GM23248 (cell line): Measurements from ENCODE around the gene NACC1. TPM values are rescaled to one million over a fixed set of nuclear protein-coding genes. Genes with fewer than 3 reads are reported as not detected.

ENCODE experiments used
- DNase-seq: peaks from one replicate; pipeline ENCODE4 v3.0.0-alpha.2; 2015
- H2AFZ ChIP-seq: fragments of 200-600 bp; sonication (generic); 2 replicates; pipeline ENCODE4 v1.6.1; 2016; ENCODE audit warnings: antibody characterized with exemption
- H3F3A ChIP-seq: fragments of 200-600 bp; sonication (generic); 2 replicates; pipeline ENCODE4 v1.6.1; 2016; ENCODE audit warnings: mild to moderate bottlenecking, antibody characterized with exemption, mixed run types; ENCODE audit not compliant: insufficient read depth
- H3K27ac ChIP-seq: fragments of 200-600 bp; sonication (generic); 2 replicates; pipeline ENCODE4 v1.5.1; 2016; ENCODE audit warnings: mild to moderate bottlenecking
- H3K27me3 ChIP-seq: fragments of 200-600 bp; sonication (generic); replicated peaks from 2 replicates; pipeline ENCODE4 v1.6.1; 2016; ENCODE audit warnings: mild to moderate bottlenecking; ENCODE audit not compliant: insufficient read depth
- H3K36me3 ChIP-seq: fragments of 200-600 bp; sonication (generic); 2 replicates; pipeline ENCODE4 v1.6.1; 2016; ENCODE audit warnings: low read depth, mild to moderate bottlenecking
- H3K4me1 ChIP-seq: fragments of 200-600 bp; sonication (generic); 2 replicates; pipeline ENCODE4 v1.6.1; 2016; ENCODE audit warnings: mild to moderate bottlenecking; ENCODE audit not compliant: insufficient read depth
- H3K4me2 ChIP-seq: fragments of 200-600 bp; sonication (generic); one replicate; pipeline ENCODE4 v1.6.1; 2016; ENCODE audit warnings: mild to moderate bottlenecking; ENCODE audit not compliant: unreplicated experiment
- H3K4me3 ChIP-seq: fragments of 200-600 bp; sonication (generic); 2 replicates; pipeline ENCODE4 v1.5.1; 2016; ENCODE audit warnings: mild to moderate bottlenecking
- H3K79me2 ChIP-seq: fragments of 200-600 bp; sonication (generic); 2 replicates; pipeline ENCODE4 v1.6.1; 2016; ENCODE audit warnings: mild to moderate bottlenecking; ENCODE audit not compliant: insufficient read depth
- H3K9ac ChIP-seq: fragments of 200-600 bp; sonication (generic); 2 replicates; pipeline ENCODE4 v1.6.1; 2016; ENCODE audit warnings: mild to moderate bottlenecking
- H3K9me2 ChIP-seq: fragments of 200-600 bp; sonication (generic); 2 replicates; pipeline ENCODE4 v1.6.1; 2016; ENCODE audit warnings: mixed run types, mild to moderate bottlenecking, moderate library complexity; ENCODE audit not compliant: insufficient read depth
- H3K9me3 ChIP-seq: fragments of 200-600 bp; sonication (generic); one replicate; pipeline ENCODE4 v1.6.1; 2017; ENCODE audit warnings: low read depth
- H4K20me1 ChIP-seq: fragments of 200-600 bp; sonication (generic); 2 replicates; pipeline ENCODE4 v1.6.0; 2016; ENCODE audit not compliant: insufficient read depth
- EZH2 ChIP-seq: fragments of 200-600 bp; sonication (generic); IDR thresholded peaks from 2 replicates; pipeline ENCODE4 v1.6.1; 2018; ENCODE audit warnings: antibody characterized with exemption, mild to moderate bottlenecking; ENCODE audit not compliant: insufficient read depth, poor library complexity, severe bottlenecking
- EZH2phosphoT487 ChIP-seq: fragments of 200-600 bp; sonication (generic); IDR thresholded peaks from 2 replicates; pipeline ENCODE4 v1.6.1; 2018; ENCODE audit warnings: antibody characterized with exemption, moderate library complexity, mild to moderate bottlenecking, low read depth; ENCODE audit not compliant: insufficient read depth
- WGBS, 2 experiments: methylation state at CpG; one replicate each; pipeline ENCODE4 v1.1.6; 2015 to 2017; ENCODE audit warnings: low lambda C conversion rate in 2 of 2, low coverage in 1 of 2; ENCODE audit errors: missing lambda C conversion rate in 2 of 2; 5-methylcytosine and 5-hydroxymethylcytosine counted together
- in situ Hi-C: fragments of 300-500 bp; cut with MboI; formaldehyde crosslinking; loops from 2 replicates; pipeline ENCODE4 v1.15.0; 2020
- polyA plus RNA-seq: library from polyadenylated mRNA; unstranded; fragments of >200 nt; fragmentation: Nextera tagmentation; extraction: Ambion mirVana; gene quantifications from 2 replicates; pipeline ENCODE4 v1.2.1, GENCODE V29; 2016
- total RNA-seq: library from RNA; depleted of rRNA; stranded (reverse); fragments of >200 nt; shearing (Covaris generic); gene quantifications from 2 replicates; pipeline ENCODE4 v1.2.3, GENCODE V29; 2014

Gene NACC1
- total and polyA plus RNA-seq, 2 experiments from 2014 or later = 1.4 to 104 TPM

GRCh38 chr19:13083627-13084026 is 34.4 kb upstream of the NACC1 start:
- H2AFZ ChIP-seq = no peak overlapping the region
- in situ Hi-C loops = no loop called here
- 70 to 76% methylated on average over 8 to 9 of the region's 9 CpGs for WGBS, 2 experiments
- peaks cover 30% of the 10 kb centered on the region for H3K36me3 ChIP-seq
- peaks cover 75% of the 10 kb centered on the region for H3K79me2 ChIP-seq
- no peak overlapping the region for H3K4me2 ChIP-seq
- H3K27ac ChIP-seq = no peak overlapping the region
- H3K9me2 ChIP-seq = no peaks in the 10 kb centered on the region
- H3K27me3 ChIP-seq = no peaks in the 10 kb centered on the region
- TF ChIP-seq EZH2 (no peak), EZH2phosphoT487 (no peak)
- peaks cover 15% of the 10 kb centered on the region; the same call in 1 of the 2 replicates for H3F3A ChIP-seq
- no peak for DNase-seq
- no peak overlapping the region for H3K4me3 ChIP-seq
- H3K9ac ChIP-seq = no peak overlapping the region
- no peaks in the 10 kb centered on the region for H4K20me1 ChIP-seq
- H3K4me1 ChIP-seq = peaks cover 12% of the 10 kb centered on the region
- no peaks in the 10 kb centered on the region for H3K9me3 ChIP-seq

GRCh38 chr19:13085666-13086065 is 32.4 kb upstream of the NACC1 start:
- H3K9me2 ChIP-seq = no peaks in the 10 kb centered on the region
- no peak for DNase-seq
- no peaks in the 10 kb centered on the region for H3K27me3 ChIP-seq
- peaks cover 2% of the 10 kb centered on the region for H3K4me1 ChIP-seq
- no peak overlapping the region for H3K9ac ChIP-seq
- H2AFZ ChIP-seq = no peak overlapping the region
- 29 to 32% methylated on average over 7 of the region's 7 CpGs for WGBS, 2 experiments
- peaks cover 22% of the 10 kb centered on the region for H3K36me3 ChIP-seq
- peaks cover 15% of the 10 kb centered on the region; the same call in 1 of the 2 replicates for H3F3A ChIP-seq
- H3K9me3 ChIP-seq = no peaks in the 10 kb centered on the region
- in situ Hi-C loops = no loop called here
- TF ChIP-seq EZH2phosphoT487 (no peak), EZH2 (no peak)
- no peak overlapping the region for H3K27ac ChIP-seq
- H3K4me2 ChIP-seq = no peak overlapping the region
- peaks cover 61% of the 10 kb centered on the region for H3K79me2 ChIP-seq
- no peak overlapping the region for H3K4me3 ChIP-seq
- H4K20me1 ChIP-seq = no peaks in the 10 kb centered on the region

- Histone ChIP-seq H3K9ac (0 out of 2 replicates have a peak overlapping the region, but pooled peaks have one; percentile 3), H4K20me1 (no peaks in the 10 kb centered on the region), H3K79me2 (peaks cover 55% of the 10 kb centered on the region), H3K4me2 (no peak overlapping the region), H3K9me3 (no peaks in the 10 kb centered on the region), H3K27ac (no peak overlapping the region), H3K4me3 (no peak overlapping the region), H3K27me3 (no peaks in the 10 kb centered on the region), H3K36me3 (peaks cover 22% of the 10 kb centered on the region), H3K9me2 (no peaks in the 10 kb centered on the region), H2AFZ (no peak overlapping the region), H3F3A (peaks cover 15% of the 10 kb centered on the region; the same call in 1 of the 2 replicates), H3K4me1 (peaks cover 9% of the 10 kb centered on the region)
- no peak for DNase-seq
- TF ChIP-seq EZH2 (no peak), EZH2phosphoT487 (no peak)
- 75 to 86% methylated on average over 2 of the region's 2 CpGs for WGBS, 2 experiments
- in situ Hi-C loops = no loop called here
Observed at GRCh38 chr19:13086341-13086740, 31.7 kb upstream of the NACC1 start.

- H3K9me2 ChIP-seq = no peaks in the 10 kb centered on the region
- H4K20me1 ChIP-seq = no peaks in the 10 kb centered on the region
- no peak overlapping the region for H3K9ac ChIP-seq
- H3K27ac ChIP-seq = no peak overlapping the region
- no peaks in the 10 kb centered on the region for H3K27me3 ChIP-seq
- peaks cover 50% of the 10 kb centered on the region for H3K79me2 ChIP-seq
- H3F3A ChIP-seq = peaks cover 23% of the 10 kb centered on the region
- H3K4me2 ChIP-seq = no peak overlapping the region
- TF ChIP-seq EZH2phosphoT487 (no peak), EZH2 (no peak)
- no peak for DNase-seq
- H3K4me3 ChIP-seq = no peak overlapping the region
- in situ Hi-C loops = no loop called here
- peaks cover 15% of the 10 kb centered on the region for H3K36me3 ChIP-seq
- 80 to 88% methylated on average over 12 of the region's 12 CpGs for WGBS, 2 experiments
- no peak overlapping the region for H2AFZ ChIP-seq
- H3K9me3 ChIP-seq = no peaks in the 10 kb centered on the region
- H3K4me1 ChIP-seq = peaks cover 18% of the 10 kb centered on the region
Observed at GRCh38 chr19:13087295-13087694, 30.8 kb upstream of the NACC1 start.

- Histone ChIP-seq H3K9me3 (no peaks in the 10 kb centered on the region), H3K4me2 (no peak overlapping the region), H3K36me3 (peaks cover 15% of the 10 kb centered on the region), H3K9me2 (no peaks in the 10 kb centered on the region), H3K4me1 (peaks cover 21% of the 10 kb centered on the region), H3K79me2 (peaks cover 47% of the 10 kb centered on the region), H4K20me1 (no peaks in the 10 kb centered on the region), H3F3A (peaks cover 27% of the 10 kb centered on the region), H3K4me3 (no peak overlapping the region), H3K9ac (no peak overlapping the region), H3K27ac (no peak overlapping the region), H2AFZ (no peak overlapping the region), H3K27me3 (no peaks in the 10 kb centered on the region)
- no peak for TF ChIP-seq EZH2
- no peak for TF ChIP-seq EZH2phosphoT487
- in situ Hi-C loops = no loop called here
- DNase-seq = no peak
- WGBS, 2 experiments = 82 to 84% methylated on average over 34 to 37 of the region's 37 CpGs
Observed at GRCh38 chr19:13087795-13088537, 30.1 kb upstream of the NACC1 start.
